IMR-90 (cell line): Measurements from ENCODE around the gene ANKRD63. TPM values are rescaled to one million over a fixed set of nuclear protein-coding genes. Genes with fewer than 3 reads are reported as not detected.

Experiments
- ATAC-seq: fragments of 200-7000 bp; cut with Tn5 transposase; 2 replicates; pipeline ENCODE4 v1.9.1; 2020; ENCODE audit warnings: low read depth, mild to moderate bottlenecking, moderate library complexity
- BruUV-seq: library from RNA; stranded (reverse); fragments of 400-500 nt; replicated peaks from 2 replicates; lab custom pipeline; 2021; lab: Mats Ljungman, UMichigan
- CTCF ChIA-PET: fragments of 300-600 bp; formaldehyde crosslinking; extraction: SDS; loops from one replicate; lab custom pipeline; 2021; ENCODE audit warnings: antibody characterized with exemption; lab: Yijun Ruan, JAX
- POLR2A ChIA-PET: fragments of 300-600 bp; sonication (Branson Sonifier 250); formaldehyde crosslinking; loops from one replicate; lab custom pipeline; 2022; ENCODE audit warnings: antibody characterized with exemption; ENCODE audit not compliant: unreplicated experiment; lab: Charles Lee
- DNase-seq: peaks from one replicate; pipeline ENCODE4 v3.0.0; 2013
- H2AFZ ChIP-seq: replicated peaks from 2 replicates; pipeline ENCODE3; 2013; ENCODE audit warnings: low read length, mild to moderate bottlenecking; ENCODE audit not compliant: poor library complexity
- H2AK5ac ChIP-seq: 2 replicates; pipeline ENCODE4 v1.6.1; 2013; ENCODE audit warnings: low read depth, low read length, inconsistent platforms
- H2AK9ac ChIP-seq: replicated peaks from 2 replicates; pipeline ENCODE3; 2013; ENCODE audit warnings: mild to moderate bottlenecking, low read depth, low read length, moderate library complexity; ENCODE audit not compliant: poor library complexity
- H2BK120ac ChIP-seq: 2 replicates; pipeline ENCODE4 v1.6.1; 2013; ENCODE audit warnings: low read depth, low read length, inconsistent platforms
- H2BK15ac ChIP-seq: 3 replicates; pipeline ENCODE4 v1.6.1; 2013; ENCODE audit warnings: low read depth, low read length, inconsistent platforms
- H2BK20ac ChIP-seq: 2 replicates; pipeline ENCODE4 v1.6.1; 2013; ENCODE audit warnings: low read depth, mild to moderate bottlenecking, inconsistent platforms, low read length, moderate library complexity
- H2BK5ac ChIP-seq: 2 replicates; pipeline ENCODE4 v1.6.1; 2013; ENCODE audit warnings: mild to moderate bottlenecking, low read depth, low read length, inconsistent platforms; ENCODE audit not compliant: poor library complexity, severe bottlenecking
- H3K14ac ChIP-seq: replicated peaks from 2 replicates; pipeline ENCODE4 v1.6.1; 2013; ENCODE audit warnings: low read depth, low read length, inconsistent platforms
- H3K18ac ChIP-seq: 2 replicates; pipeline ENCODE4 v1.6.1; 2013; ENCODE audit warnings: low read depth, low read length, control low read depth
- H3K23ac ChIP-seq: 2 replicates; pipeline ENCODE4 v1.6.1; 2013; ENCODE audit warnings: low read depth, low read length, inconsistent platforms
- H3K27ac ChIP-seq: 2 replicates; pipeline ENCODE4 v1.5.1; 2013; ENCODE audit warnings: mild to moderate bottlenecking, control low read depth, low read length; ENCODE audit not compliant: insufficient read depth
- H3K27me3 ChIP-seq: 2 replicates; pipeline ENCODE4 v1.6.1; 2013; ENCODE audit warnings: low read length; ENCODE audit not compliant: control insufficient read depth, insufficient read depth
- H3K36me3 ChIP-seq: 2 replicates; pipeline ENCODE4 v1.6.1; 2013; ENCODE audit warnings: low read length, mixed read lengths; ENCODE audit not compliant: control insufficient read depth, insufficient read depth
- H3K4ac ChIP-seq: 2 replicates; pipeline ENCODE4 v1.6.1; 2013; ENCODE audit warnings: low read depth, low read length, inconsistent platforms
- H3K4me1 ChIP-seq: 2 replicates; pipeline ENCODE4 v1.6.1; 2013; ENCODE audit warnings: low read length, mixed read lengths; ENCODE audit not compliant: control insufficient read depth, insufficient read depth
- H3K4me2 ChIP-seq: 2 replicates; pipeline ENCODE4 v1.6.1; 2013; ENCODE audit warnings: low read depth, mild to moderate bottlenecking, control low read depth, low read length, moderate library complexity
- H3K4me3 ChIP-seq: 2 replicates; pipeline ENCODE4 v1.5.1; 2013; ENCODE audit warnings: low read depth, mild to moderate bottlenecking, control low read depth, low read length, moderate library complexity; ENCODE audit not compliant: insufficient read depth
- H3K56ac ChIP-seq: 2 replicates; pipeline ENCODE4 v1.6.1; 2013; ENCODE audit warnings: low read length, inconsistent platforms; ENCODE audit not compliant: insufficient read depth; ENCODE audit errors: extremely low read depth
- H3K79me1 ChIP-seq, 2 experiments: 2 replicates each; pipeline ENCODE4 v1.6.1; 2013; ENCODE audit warnings: low read length in 2 of 2, inconsistent platforms in 1 of 2, low read depth in 1 of 2
- H3K9ac ChIP-seq: 2 replicates; pipeline ENCODE4 v1.6.1; 2013; ENCODE audit warnings: low read depth, low read length, control low read depth
- H3K9me1 ChIP-seq: 2 replicates; pipeline ENCODE4 v1.6.1; 2013; ENCODE audit warnings: low read length, inconsistent platforms; ENCODE audit not compliant: insufficient read depth
- H3K9me3 ChIP-seq: 2 replicates; pipeline ENCODE4 v1.6.1; 2013; ENCODE audit warnings: low read length; ENCODE audit not compliant: control insufficient read depth, insufficient read depth
- H4K20me1 ChIP-seq: 2 replicates; pipeline ENCODE4 v1.6.1; 2013; ENCODE audit warnings: low read length, inconsistent platforms; ENCODE audit not compliant: insufficient read depth
- H4K5ac ChIP-seq: 2 replicates; pipeline ENCODE4 v1.6.1; 2013; ENCODE audit warnings: mild to moderate bottlenecking, low read depth, low read length, control low read depth
- H4K8ac ChIP-seq, 2 experiments: 2 replicates each; pipeline ENCODE4 v1.6.1; 2013; ENCODE audit warnings: low read depth in 2 of 2, low read length in 2 of 2, control low read depth in 1 of 2, inconsistent platforms in 1 of 2
- H4K91ac ChIP-seq: 2 replicates; pipeline ENCODE4 v1.6.1; 2013; ENCODE audit warnings: low read depth, low read length, inconsistent platforms; ENCODE audit not compliant: insufficient read depth
- BHLHE40 ChIP-seq: fragments of 150-350 bp; IDR thresholded peaks from 2 replicates; pipeline ENCODE4 v1.6.1; 2016; ENCODE audit warnings: mild to moderate bottlenecking, low read depth, low read length
- RFX5 ChIP-seq: IDR thresholded peaks from 2 replicates; pipeline ENCODE4 v1.8.0; 2012; ENCODE audit warnings: low read depth, mild to moderate bottlenecking, low read length, moderate library complexity
- WGBS, 2 experiments: methylation state at CpG; one replicate each; pipeline versions ENCODE4 v1.1.5 to v1.1.7; 2013; ENCODE audit warnings: missing lambda C conversion rate in 2 of 2; ENCODE audit not compliant: insufficient read length in 1 of 2; ENCODE audit errors: extremely low coverage in 2 of 2; 5-methylcytosine and 5-hydroxymethylcytosine counted together
- dilution Hi-C: fragments of 300-500 bp; cut with HindIII; formaldehyde crosslinking; loops from one replicate; pipeline ENCODE4 v1.14.3; 2018; ENCODE audit warnings: low sequenced_read_pairs; ENCODE audit not compliant: unreplicated experiment
- in situ Hi-C: fragments of 300-500 bp; cut with MboI; formaldehyde crosslinking; loops from 3 replicates; pipeline ENCODE4 v1.14.3; 2019; ENCODE audit warnings: low sequenced_read_pairs, inconsistent platforms, mixed read lengths
- intact Hi-C: fragments of 100-400 bp; cut with micrococcal nuclease; formaldehyde crosslinking; loops from 2 replicates; pipeline ENCODE4 v1.10.0; 2022
- polyA plus RNA-seq, 3 experiments: library from polyadenylated mRNA; depleted of rRNA; stranded (reverse); fragments of >200 nt; gene quantifications; 2 replicates each; pipeline ENCODE4 v1.2.3, GENCODE V29; 2012; ENCODE audit warnings: low replicate concordance in 1 of 3
- total RNA-seq: library from RNA; depleted of rRNA; stranded (reverse); fragments of >200 nt; gene quantifications from 2 replicates; pipeline ENCODE4 v1.2.3, GENCODE V29; 2012

The ANKRD63 gene
- total and polyA plus RNA-seq, 2 of the 4 experiments (the other 2 are of a cell fraction) = not detected

GRCh38 chr15:40280260-40281056, 2.4 kb downstream of the ANKRD63 start:
- no peak overlapping the region for H2AFZ ChIP-seq
- no peaks in the 10 kb centered on the region for H3K9me1 ChIP-seq
- ChIA-PET CTCF (interaction anchor here (0.8 to 1.6 kb wide), 3 partner anchors 10 to 63 kb away, joined by 3 to 13 read pairs (median 11); no protein-coding TSS in a partner anchor), POLR2A (no interaction called here)
- H3K14ac ChIP-seq = no peak overlapping the region
- H3K9me3 ChIP-seq = no peaks in the 10 kb centered on the region
- H4K8ac ChIP-seq = no peak overlapping the region
- H4K5ac ChIP-seq = no peak overlapping the region
- H3K27ac ChIP-seq = no peak overlapping the region
- no peaks in the 10 kb centered on the region for H3K79me1 ChIP-seq
- no peaks in the 10 kb centered on the region for H3K36me3 ChIP-seq
- no peak overlapping the region for H2BK20ac ChIP-seq
- H3K4ac ChIP-seq = no peak overlapping the region
- 48% methylated on average over 12 of the region's 30 CpGs; no CpG with 5 or more reads in 1 of the 2 experiments for WGBS, 2 experiments
- no peak overlapping the region for H4K91ac ChIP-seq
- no TSS peak for BruUV-seq
- no peak overlapping the region for H2BK15ac ChIP-seq
- no peak overlapping the region for H3K23ac ChIP-seq
- no peak overlapping the region for H3K4me3 ChIP-seq
- no peak overlapping the region for H2AK5ac ChIP-seq
- intact Hi-C loops (no loop called here), dilution Hi-C loops (no loop called here), in situ Hi-C loops (no loop called here)
- H3K9ac ChIP-seq = no peak overlapping the region
- H3K27me3 ChIP-seq = peaks cover 69% of the 10 kb centered on the region
- no peak overlapping the region for H2AK9ac ChIP-seq
- no peak overlapping the region for H3K4me2 ChIP-seq
- no peak overlapping the region for H3K18ac ChIP-seq
- H2BK5ac ChIP-seq = no peak overlapping the region
- TF ChIP-seq RFX5 = no peak
- no peak for TF ChIP-seq BHLHE40
- DNase-seq (no peak), ATAC-seq (no peak)
- no peak overlapping the region for H2BK120ac ChIP-seq
- peaks cover 4% of the 10 kb centered on the region for H3K4me1 ChIP-seq
- H4K20me1 ChIP-seq = no peaks in the 10 kb centered on the region
- no peak overlapping the region for H3K56ac ChIP-seq
